ENCODE measurements around the gene CD44.

CD44 gene

DNA sequence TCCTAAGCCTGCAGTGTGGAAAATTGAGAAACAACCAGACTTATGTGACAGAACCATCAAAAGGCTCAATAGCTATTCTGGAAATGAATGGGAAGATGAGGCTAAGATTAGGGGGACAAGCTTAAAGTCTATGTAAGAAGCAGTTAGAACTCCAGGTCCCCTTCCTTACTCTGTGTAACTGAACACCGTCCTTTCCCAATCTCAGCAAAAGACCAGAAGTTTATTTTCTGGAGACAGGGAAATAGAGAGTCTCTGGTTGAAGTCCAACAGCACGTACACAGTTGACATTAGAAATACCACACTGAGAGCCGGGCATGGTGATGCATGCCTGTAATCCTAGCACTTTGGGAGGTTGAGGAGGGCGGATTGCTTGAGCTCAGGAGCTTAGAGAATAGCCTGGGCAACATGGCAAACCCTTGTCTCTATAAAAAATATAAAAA is 93.9 kb downstream of the CD44 start:
- DNase-seq (ENCODE audit: extremely low spot score), result no peak
- TF ChIP-seq, protein P1, sequence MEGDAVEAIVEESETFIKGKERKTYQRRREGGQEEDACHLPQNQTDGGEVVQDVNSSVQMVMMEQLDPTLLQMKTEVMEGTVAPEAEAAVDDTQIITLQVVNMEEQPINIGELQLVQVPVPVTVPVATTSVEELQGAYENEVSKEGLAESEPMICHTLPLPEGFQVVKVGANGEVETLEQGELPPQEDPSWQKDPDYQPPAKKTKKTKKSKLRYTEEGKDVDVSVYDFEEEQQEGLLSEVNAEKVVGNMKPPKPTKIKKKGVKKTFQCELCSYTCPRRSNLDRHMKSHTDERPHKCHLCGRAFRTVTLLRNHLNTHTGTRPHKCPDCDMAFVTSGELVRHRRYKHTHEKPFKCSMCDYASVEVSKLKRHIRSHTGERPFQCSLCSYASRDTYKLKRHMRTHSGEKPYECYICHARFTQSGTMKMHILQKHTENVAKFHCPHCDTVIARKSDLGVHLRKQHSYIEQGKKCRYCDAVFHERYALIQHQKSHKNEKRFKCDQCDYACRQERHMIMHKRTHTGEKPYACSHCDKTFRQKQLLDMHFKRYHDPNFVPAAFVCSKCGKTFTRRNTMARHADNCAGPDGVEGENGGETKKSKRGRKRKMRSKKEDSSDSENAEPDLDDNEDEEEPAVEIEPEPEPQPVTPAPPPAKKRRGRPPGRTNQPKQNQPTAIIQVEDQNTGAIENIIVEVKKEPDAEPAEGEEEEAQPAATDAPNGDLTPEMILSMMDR (IDR thresholded peaks at IDR 0.05; ENCODE audit: control extremely low read depth, extremely low read depth, low read depth, missing control alignments), result no peak
- POLR2A ChIA-PET, result no interaction called here
- CTCF ChIA-PET, result interaction anchor here (0.6 to 8.5 kb wide), 12 partner anchors 7 to 308 kb away, joined by 3 to 47 read pairs (median 3); no protein-coding TSS in a partner anchor

DNA sequence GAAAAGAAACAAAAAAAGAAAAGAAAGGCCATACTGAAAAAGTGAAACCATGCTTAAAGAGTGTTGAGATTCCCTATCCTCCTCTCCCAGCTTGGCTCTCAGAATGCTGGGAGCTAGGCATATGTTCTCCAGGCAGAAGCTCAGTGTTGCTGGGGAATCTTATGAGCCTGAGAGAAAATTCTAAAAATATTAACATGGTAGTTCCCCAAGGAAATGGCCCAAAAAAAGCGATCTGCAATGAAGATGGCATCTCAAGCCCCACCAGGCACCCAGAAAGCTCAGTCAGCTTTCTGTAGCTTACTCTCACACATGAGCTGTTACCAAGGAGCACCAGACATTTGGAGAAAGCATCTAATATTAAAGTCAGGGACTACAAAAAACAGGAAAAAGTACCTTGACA is 94.5 kb downstream of the CD44 start:
- POLR2A ChIA-PET, result no interaction called here
- DNase-seq (ENCODE audit: extremely low spot score), result no peak
- CTCF ChIA-PET, result interaction anchor here (0.9 to 8.5 kb wide), 9 partner anchors 8 to 307 kb away, joined by 3 to 47 read pairs (median 4); no protein-coding TSS in a partner anchor
- TF ChIP-seq, protein P1 (IDR thresholded peaks at IDR 0.05; ENCODE audit: control extremely low read depth, extremely low read depth, low read depth, missing control alignments), result no peak

DNA sequence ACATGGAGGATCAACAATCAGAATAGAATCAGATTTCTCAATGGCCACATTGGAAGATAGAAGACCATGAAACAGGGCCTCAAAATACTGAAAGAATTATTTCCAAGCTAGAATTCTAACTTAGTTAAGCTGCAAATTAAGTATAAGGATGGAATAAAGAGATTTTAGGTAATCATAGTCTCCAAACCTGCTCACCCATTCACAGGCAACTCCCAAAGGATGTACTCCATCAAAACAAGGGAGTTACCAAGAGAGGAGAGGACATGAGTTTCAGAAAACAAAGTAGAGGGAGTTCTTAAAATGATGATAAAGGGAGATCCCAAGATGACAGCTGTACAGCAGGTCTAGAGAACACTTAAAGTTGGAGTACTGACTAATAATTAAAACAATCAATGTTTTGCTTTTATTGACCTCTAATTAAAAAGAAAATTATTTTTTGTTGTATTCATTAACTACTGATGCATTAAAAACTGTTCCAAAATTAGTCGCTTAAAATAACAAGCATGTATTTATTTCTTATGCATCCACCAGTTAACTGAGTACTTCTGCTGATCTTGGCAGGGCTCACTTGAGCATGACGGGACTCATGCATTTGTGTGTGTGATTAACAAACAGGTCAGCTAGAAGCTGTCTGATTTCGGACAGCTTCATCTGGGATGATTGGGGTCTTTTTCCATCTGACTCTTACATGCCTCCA is 95.6 kb downstream of the CD44 start:
- DNase-seq (ENCODE audit: extremely low spot score), result no peak
- ChIA-PET POLR2A (no interaction called here), CTCF (interaction anchor here (1.8 to 8.5 kb wide), 3 partner anchors 9 to 153 kb away, joined by 4 to 47 read pairs (median 18); no protein-coding TSS in a partner anchor)
- TF ChIP-seq, protein P1 (IDR thresholded peaks at IDR 0.05; ENCODE audit: control extremely low read depth, extremely low read depth, low read depth, missing control alignments), result no peak

DNA sequence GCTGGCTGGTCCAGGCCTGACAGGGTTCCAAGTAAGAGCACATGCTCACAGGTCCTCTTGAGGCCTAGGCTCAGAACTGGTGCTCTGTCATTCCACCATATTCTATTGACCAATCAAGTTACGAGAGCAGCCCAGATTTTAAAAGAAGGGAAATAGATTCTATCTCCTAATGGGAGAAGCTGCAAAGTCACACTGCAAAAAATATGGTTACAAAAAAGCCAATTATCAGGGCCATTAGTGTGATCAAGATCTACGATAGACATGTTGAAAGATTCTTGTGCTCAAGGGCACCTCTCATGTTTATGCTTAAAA is 96.1 kb downstream of the CD44 start:
- TF ChIP-seq, protein P1 (IDR thresholded peaks at IDR 0.05; ENCODE audit: control extremely low read depth, extremely low read depth, low read depth, missing control alignments), result no peak
- ChIA-PET CTCF (interaction anchor here (1.5 to 8.5 kb wide), 3 partner anchors 10 to 237 kb away, joined by 3 to 47 read pairs (median 18); no protein-coding TSS in a partner anchor), POLR2A (no interaction called here)
- DNase-seq (ENCODE audit: extremely low spot score), result no peak

DNA sequence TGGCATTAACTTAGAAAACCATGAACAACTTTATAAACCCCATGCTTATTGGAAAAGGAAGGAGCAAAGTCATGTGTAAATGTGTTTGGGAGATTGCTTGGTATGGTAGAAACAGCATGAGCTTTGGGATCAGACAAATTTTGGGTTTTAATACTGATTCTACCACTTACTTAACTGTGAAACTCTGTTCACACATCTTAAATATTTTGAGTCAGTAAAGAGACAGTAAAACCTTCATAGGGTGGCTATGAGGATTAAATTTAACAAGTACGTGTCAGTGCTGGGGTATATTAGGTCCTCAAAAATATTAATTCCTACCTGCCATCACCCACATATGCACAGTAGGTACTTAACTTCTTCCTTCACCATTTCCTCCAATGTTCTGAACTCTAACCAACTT is 96.5 kb downstream of the CD44 start:
- TF ChIP-seq, protein P1 (IDR thresholded peaks at IDR 0.05; ENCODE audit: control extremely low read depth, extremely low read depth, low read depth, missing control alignments), result no peak
- CTCF ChIA-PET, result interaction anchor here (1.1 to 8.5 kb wide), 6 partner anchors 10 to 310 kb away, joined by 3 to 47 read pairs (median 12); no protein-coding TSS in a partner anchor
- POLR2A ChIA-PET, result no interaction called here
- DNase-seq (ENCODE audit: extremely low spot score), result no peak

DNA sequence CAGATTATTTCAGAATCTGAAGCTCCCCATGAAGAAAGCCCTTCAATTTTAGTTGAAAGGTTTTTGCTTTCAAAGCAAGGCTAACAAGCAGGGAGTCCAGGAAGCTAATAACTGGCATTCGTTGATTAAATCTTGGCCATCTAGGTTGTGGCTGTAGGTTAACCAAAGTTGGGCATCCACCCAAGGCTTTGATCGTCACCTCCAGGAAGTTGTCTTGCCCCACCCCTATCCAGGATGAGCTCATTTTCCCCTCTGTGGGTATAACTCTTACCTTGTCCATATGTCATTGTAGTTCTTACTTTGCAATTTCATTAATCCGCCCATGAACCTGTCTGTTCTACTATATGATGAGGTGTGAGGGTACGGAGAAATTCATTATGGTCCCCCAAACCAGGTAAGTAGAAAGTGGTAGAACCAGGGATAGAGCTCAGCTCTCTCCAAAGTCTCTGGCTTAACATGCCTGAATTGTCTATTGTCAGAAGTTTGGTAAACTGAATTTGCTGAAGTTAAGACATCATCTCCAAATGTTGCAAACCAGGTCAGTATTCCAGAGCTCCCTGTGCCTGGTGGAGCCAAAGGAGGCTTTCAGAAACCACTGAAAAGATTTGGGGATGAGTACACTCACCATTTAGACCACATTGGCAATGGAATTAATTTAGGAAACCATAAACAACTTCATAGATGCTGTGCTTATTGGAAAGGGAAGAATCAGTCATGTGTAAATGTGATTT is 97.1 kb downstream of the CD44 start:
- CTCF ChIA-PET, result interaction anchor here (1.0 to 8.5 kb wide), 7 partner anchors 10 to 310 kb away, joined by 3 to 47 read pairs (median 5); no protein-coding TSS in a partner anchor
- DNase-seq (ENCODE audit: extremely low spot score), result no peak
- TF ChIP-seq, protein P1 (IDR thresholded peaks at IDR 0.05; ENCODE audit: control extremely low read depth, extremely low read depth, low read depth, missing control alignments), result no peak
- POLR2A ChIA-PET, result no interaction called here

All from GM10248 (cell line).